SK-N-SH treated with all-trans-retinoic acid at 6 μM for 48 hours (cell line): ENCODE data around the gene CYS1.

Source experiments
- CREB5 ChIP-seq: fragments of 250-450 bp; sonication (Bioruptor Pico); IDR thresholded peaks from 2 replicates; pipeline ENCODE4 v1.5.1; 2020; ENCODE audit warnings: low read depth, mild to moderate bottlenecking, moderate library complexity
- GLIS3 ChIP-seq: fragments of 250-450 bp; sonication (Bioruptor Pico); IDR thresholded peaks from 2 replicates; pipeline ENCODE4 v1.5.0; 2020; ENCODE audit warnings: mild to moderate bottlenecking, moderate library complexity
- OSR1 ChIP-seq: fragments of 250-450 bp; sonication (Bioruptor Pico); IDR thresholded peaks from 2 replicates; pipeline ENCODE4 v1.8.0; 2022; ENCODE audit warnings: moderate library complexity, mild to moderate bottlenecking, inconsistent platforms
- PPARA ChIP-seq: fragments of 250-450 bp; sonication (Bioruptor Pico); IDR thresholded peaks from 2 replicates; pipeline ENCODE4 v1.5.0; 2020; ENCODE audit warnings: mild to moderate bottlenecking, borderline replicate concordance
- TCF4 ChIP-seq: fragments of 250-450 bp; sonication (Bioruptor Pico); IDR thresholded peaks from 2 replicates; pipeline ENCODE4 v1.8.0; 2021; ENCODE audit warnings: mild to moderate bottlenecking, moderate library complexity, borderline replicate concordance
- ZC3H10 ChIP-seq: fragments of 250-450 bp; sonication (Bioruptor Pico); IDR thresholded peaks from 2 replicates; pipeline ENCODE4 v1.5.1; 2021; ENCODE audit warnings: mild to moderate bottlenecking, moderate library complexity
- ZNF8 ChIP-seq: fragments of 450-650 bp; formaldehyde crosslinking; IDR thresholded peaks from 2 replicates; pipeline ENCODE4 v1.5.0; 2020; ENCODE audit warnings: mild to moderate bottlenecking, moderate library complexity
- TF ChIP-seq, protein P1 (sequence below): fragments of 250-450 bp; sonication (Bioruptor Pico); IDR thresholded peaks from 2 replicates; pipeline ENCODE4 v1.5.0; 2020; ENCODE audit warnings: mild to moderate bottlenecking, moderate library complexity

- TF ChIP-seq, protein P1, sequence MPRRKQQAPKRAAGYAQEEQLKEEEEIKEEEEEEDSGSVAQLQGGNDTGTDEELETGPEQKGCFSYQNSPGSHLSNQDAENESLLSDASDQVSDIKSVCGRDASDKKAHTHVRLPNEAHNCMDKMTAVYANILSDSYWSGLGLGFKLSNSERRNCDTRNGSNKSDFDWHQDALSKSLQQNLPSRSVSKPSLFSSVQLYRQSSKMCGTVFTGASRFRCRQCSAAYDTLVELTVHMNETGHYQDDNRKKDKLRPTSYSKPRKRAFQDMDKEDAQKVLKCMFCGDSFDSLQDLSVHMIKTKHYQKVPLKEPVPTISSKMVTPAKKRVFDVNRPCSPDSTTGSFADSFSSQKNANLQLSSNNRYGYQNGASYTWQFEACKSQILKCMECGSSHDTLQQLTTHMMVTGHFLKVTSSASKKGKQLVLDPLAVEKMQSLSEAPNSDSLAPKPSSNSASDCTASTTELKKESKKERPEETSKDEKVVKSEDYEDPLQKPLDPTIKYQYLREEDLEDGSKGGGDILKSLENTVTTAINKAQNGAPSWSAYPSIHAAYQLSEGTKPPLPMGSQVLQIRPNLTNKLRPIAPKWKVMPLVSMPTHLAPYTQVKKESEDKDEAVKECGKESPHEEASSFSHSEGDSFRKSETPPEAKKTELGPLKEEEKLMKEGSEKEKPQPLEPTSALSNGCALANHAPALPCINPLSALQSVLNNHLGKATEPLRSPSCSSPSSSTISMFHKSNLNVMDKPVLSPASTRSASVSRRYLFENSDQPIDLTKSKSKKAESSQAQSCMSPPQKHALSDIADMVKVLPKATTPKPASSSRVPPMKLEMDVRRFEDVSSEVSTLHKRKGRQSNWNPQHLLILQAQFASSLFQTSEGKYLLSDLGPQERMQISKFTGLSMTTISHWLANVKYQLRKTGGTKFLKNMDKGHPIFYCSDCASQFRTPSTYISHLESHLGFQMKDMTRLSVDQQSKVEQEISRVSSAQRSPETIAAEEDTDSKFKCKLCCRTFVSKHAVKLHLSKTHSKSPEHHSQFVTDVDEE, result no peak
- no peak for TF ChIP-seq ZNF8
- TF ChIP-seq TCF4 (CRISPR knock-in tag), result no peak
- no peak for TF ChIP-seq CREB5 (CRISPR knock-in tag)
- TF ChIP-seq GLIS3 (CRISPR knock-in tag), result no peak
- no peak for TF ChIP-seq OSR1 (CRISPR knock-in tag)
- no peak for TF ChIP-seq ZC3H10
- no peak for TF ChIP-seq PPARA (CRISPR knock-in tag)
Observed at GRCh38 chr2:10032746-10033105, 47.5 kb downstream of the CYS1 start.
